T-helper 1 cell (primary cell): ENCODE measurements around the gene ARID1B.
"Not testable (repeated sequence)": the region's sequence is repeated elsewhere in the genome, so short reads cannot be mapped to it uniquely, and the experiment has no call there.

Source experiments
- DNase-seq, 5 donors: peaks; one replicate each; pipeline ENCODE4 v3.0.0-alpha.2; 2012 to 2020

Gene ARID1B

DNA sequence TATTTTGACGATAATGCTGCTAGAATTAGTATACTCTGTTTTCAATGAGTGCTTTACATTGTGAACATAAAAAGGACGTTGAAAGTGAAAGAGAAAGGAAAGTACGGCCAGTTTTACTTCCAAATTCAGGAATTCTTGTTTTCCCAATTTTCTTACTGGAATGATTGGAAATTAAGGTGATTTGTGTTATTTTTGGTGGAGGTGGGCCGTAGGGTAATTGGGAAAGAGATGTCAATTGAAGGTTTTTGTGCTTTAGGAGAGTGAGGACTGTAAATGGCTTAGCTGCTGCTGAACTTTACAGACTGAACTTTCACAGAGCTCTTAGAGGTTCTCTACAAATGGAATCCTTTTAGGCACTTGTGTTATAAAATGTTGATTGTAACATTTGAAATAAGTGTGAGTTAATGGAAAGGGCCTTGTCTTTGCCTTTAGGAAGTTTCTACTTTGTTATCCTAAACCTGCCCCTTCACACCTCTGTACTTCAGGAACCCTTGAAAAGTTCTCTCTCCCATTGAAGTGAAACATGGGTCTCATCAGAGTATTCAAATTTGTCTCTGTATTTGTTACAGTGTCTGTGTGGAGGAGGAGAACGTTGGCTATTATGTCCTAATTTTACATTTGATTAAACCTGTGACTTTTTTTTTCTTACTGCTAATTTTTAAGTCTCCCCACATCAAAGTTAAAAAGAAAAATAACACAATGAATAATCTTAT, 256.4 kb downstream of the ARID1B start:
- no peak for DNase-seq

DNA sequence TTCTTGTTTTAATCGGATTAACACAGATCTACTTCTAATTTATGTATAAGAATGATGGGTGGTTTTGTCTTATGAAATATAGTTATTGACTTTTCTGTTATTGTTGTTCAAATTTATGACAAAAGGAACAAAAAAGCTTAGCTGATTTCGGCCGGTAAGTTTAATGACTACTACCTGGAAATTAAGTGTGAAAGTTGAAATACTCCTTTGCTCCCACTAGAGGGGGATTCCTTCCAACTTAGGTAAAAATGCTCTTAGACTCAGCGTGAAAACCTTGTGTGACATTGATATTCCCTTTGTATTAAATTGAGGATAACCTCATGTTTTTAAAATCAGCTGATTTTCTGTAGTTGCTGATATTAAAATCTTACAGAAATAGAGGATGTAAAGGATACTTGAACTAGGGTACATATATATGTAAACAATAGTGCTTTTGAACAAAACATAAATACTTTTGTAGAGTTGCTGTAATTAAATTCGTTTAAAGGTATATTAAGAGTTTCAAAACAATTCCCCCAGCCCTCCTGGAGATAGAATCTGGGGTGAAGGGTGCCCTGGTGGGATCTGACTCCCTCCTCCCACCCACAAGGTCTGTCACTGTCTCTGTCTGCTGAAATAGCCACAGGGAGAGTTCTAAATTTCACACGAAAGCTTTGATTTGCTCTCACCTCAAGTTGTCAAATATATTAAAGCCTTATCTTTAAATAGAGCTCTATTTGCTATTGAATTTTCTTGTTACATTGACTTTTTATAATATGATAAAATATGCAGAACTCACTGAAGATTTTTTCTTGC, 257.5 kb downstream of the ARID1B start:
- peak in 1 of 5 donors; percentile 47 for DNase-seq

DNA sequence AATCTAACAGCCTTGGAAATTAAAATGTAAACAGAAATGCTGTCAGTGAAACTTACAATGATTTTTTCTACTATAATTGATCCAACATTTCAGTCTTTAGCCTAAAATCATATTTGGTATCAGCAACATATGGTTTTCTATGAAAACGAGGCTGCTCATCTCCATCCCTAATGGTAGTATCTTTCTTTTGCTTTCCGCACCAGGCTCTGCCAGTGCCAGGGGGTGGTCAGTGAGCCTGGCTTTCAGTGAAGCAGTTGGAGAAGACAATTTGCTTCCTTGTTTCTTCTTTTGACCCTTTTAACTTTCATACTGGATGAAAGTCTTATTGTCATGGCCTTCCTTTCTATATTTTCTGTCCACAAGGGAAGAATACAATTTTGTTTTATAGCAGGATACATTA, 258.4 kb downstream of the ARID1B start:
- no peak for DNase-seq

GRCh38 chr6:157036245-157036711, 259.1 kb downstream of the ARID1B start:
- DNase-seq, result no peak

GRCh38 chr6:157037165-157037564, 260.0 kb downstream of the ARID1B start:
- no peak for DNase-seq

- DNase-seq, result no peak
These were observed 261.4 kb downstream of the ARID1B start for GRCh38 chr6:157038610-157039009.

GRCh38 chr6:157039639-157040038, 262.5 kb downstream of the ARID1B start:
- not testable (repeated sequence) for DNase-seq

DNA sequence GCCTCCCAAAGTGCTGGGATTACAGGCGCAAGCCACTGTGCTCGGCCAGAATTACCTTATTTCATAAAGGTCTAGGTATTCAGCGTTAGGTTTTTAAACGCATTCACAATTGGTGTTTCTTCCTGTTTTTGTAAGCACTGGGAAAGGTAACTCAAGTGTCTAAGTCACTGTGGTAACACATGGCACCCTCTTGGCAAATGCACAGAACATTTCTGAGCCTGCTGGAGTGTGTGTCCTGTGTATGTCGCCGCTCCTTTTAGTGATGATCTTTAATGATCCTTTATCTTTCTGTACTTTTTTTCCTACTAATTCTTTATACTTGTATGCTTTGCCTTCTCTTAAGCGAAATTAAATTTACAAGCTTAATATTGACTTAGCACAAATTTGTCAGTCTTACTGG, 263.0 kb downstream of the ARID1B start:
- no peak for DNase-seq

- no peak for DNase-seq
These were observed 268.8 kb downstream of the ARID1B start for GRCh38 chr6:157045831-157046454.

GRCh38 chr6:157046776-157047175, 269.6 kb downstream of the ARID1B start:
- no peak for DNase-seq

DNA sequence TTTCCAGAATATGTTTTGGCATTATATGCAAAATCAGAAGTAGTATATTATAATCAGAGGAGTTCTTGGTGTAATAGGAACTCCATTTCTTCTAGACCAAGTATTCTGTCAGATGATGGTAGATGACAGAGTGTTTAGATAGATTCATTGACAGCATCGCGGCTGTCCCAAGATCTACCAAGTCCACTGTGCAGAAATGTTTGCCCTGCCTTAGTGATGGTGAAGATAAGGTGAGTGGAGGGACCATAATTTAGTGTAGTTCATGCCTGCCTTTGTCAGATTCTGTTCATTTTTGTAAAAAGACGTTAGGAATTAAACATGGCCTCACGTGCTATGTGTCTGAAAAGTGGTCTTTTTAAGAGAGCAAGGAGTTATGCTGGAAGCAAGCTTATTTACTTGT, 270.1 kb downstream of the ARID1B start:
- no peak for DNase-seq

DNA sequence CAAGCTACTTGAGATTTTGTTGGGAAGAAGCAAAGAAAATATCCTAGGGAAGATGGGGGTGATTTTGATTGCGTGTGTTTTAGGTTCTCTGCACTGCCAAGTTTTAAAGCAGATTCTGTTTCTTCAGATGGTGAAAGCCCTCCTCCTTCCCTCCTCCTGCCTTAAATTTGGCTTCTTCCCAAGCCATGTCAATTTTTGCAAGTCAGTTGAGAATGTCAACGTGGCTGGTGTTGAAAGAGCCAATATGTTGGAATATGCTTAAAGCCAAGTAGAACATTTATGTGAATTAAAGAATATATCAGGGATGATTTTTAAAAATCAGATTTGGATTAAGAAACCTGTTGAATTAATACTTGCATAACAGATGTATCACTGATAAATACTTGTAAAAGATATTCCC, 270.8 kb downstream of the ARID1B start:
- DNase-seq, result no peak

GRCh38 chr6:157049133-157049532, 272.0 kb downstream of the ARID1B start:
- DNase-seq, result no peak

GRCh38 chr6:157050537-157051265, 273.5 kb downstream of the ARID1B start:
- DNase-seq, result no peak

DNA sequence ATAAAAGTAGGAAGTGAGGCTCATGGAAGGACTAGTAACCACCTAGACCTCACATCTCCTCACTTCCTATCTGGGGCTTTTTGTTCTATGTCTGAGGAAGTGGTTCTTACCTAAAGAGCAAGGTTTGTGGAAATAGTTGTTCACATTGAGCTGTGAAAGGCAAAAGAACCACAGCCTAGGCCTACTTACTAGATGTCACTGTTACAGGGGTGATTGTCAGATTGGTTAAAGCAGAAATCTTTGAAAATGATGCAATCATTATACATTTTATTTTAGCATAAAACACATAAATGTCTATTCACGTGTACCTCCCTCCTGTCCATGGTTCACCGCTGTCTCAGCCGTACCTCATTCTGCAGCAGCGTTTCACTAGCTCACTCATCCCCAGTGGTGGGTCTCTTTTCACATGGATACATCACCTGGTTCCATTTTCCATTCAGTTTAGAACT, 277.4 kb downstream of the ARID1B start:
- peak in 3 of 5 donors; percentile 7 to 81 (median 23) for DNase-seq

- no peak for DNase-seq
These were observed 278.7 kb downstream of the ARID1B start for GRCh38 chr6:157055863-157056262.

DNA sequence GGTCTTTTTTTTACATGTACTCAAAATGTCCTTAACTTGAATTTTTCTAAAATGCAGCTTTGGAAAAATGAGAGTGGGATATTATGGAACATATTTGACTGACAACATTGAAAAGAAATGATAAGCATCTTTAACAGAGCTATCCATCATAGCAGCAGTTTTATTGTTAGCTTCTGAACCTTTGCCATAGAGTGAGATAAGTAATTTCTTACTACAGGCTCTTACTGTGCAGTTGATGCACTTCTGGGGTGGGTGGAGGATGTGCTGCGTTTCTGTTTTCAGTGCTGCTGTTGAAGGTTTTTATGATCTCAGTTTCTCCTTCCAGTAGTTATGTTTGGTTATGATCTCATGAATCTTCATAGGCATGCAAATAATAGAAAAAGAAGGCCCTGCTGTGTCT, 279.1 kb downstream of the ARID1B start:
- peak in 1 of 5 donors; percentile 47 for DNase-seq

- DNase-seq, result no peak
These were observed 281.4 kb downstream of the ARID1B start for GRCh38 chr6:157058574-157058973.

DNA sequence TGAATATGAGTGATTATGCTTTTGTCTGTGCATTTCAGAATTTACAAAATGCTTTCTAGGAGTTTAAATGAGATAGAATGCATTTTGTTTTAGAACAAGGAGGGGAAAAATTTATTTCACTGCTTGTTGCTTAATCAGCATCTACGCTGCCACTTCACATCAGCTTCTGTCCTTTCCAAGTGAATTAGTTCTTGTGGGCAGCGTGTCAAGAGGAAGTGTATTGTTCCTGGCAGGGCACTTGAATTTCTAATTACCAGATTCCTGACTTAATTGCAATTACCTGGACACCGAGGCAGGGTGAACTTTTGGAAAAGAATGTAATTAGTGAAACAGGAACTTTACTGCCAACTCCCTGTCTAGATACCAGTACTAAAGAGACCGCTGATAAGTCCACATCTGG, 282.6 kb downstream of the ARID1B start:
- DNase-seq, result no peak

DNA sequence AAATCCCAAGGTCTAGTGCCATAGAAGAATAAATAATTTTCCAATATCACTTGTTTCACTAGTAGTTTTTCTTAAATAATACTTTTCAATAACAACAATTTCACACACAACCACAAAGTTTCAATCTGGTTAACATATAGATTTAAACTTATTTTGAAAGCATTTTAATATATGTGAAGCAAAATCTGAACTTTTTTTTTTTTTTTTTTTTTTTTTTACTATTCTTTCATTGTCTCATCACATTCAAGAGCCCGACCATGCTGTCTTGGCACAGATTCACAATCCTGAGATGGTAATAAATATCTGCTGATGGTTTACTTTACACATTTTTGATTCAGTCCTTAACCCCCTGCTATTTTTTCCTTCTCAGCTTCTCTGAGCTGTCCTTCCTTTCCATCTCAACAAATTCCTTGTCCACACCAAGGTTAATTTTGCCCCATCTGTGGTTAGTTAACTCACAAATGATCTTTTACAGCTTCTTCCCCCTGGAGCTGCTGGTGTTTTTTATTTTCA, 283.3 kb downstream of the ARID1B start:
- DNase-seq, result no peak

GRCh38 chr6:157061770-157062594, 284.8 kb downstream of the ARID1B start:
- DNase-seq, result no peak
